DMS79 (cell line): ENCODE results near the gene SCPEP1.
A peak's percentile ranks its signal among the peaks of the same experiment; 100 is the strongest.
"Not testable (repeated sequence)": the region's sequence is repeated elsewhere in the genome, so short reads cannot be mapped to it uniquely, and the experiment has no call there.

Experiments used
- DNase-seq: peaks from one replicate; lab custom pipeline; 2025; lab: John Stamatoyannopoulos, UW

Gene SCPEP1

DNA sequence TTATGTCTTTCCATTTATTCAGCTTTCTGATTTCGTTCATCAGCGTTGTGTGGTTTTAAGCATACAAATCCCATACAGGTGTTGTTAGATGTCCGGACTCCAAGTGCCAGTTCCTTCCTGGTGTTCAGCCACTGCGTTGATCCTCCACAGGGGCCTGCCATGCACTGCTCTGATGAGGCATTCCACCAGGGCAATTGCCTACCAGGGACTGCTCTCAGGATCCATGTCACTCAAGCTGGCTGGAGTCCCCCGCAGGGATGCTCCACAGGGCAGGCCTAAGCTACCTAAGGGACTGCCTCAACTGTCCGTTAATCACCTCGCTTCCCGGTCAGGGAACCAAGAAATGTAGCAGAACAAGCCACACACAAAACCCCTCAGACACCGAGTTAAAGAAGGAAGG, 12.7 kb upstream of the SCPEP1 start:
- not testable (repeated sequence) for DNase-seq

DNA sequence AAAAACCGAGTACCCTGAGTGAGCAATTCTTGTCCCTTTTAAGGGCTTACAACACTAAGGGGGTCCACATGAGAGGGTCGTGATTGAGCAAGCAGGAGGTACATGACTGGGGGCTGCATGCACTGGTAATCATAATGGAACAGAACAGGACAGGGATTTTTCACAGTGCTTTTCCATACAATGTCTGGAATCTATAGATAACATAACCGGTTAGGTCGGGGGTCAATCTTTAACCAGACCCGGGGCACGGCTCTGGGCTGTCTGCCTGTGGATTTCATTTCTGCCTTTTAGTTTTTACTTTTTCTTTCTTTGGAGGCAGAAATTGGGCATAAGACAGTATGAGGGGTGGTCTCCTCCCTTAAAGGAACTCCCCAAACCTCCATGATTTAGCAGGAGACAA, 12.2 kb upstream of the SCPEP1 start:
- not testable (repeated sequence) for DNase-seq

DNA sequence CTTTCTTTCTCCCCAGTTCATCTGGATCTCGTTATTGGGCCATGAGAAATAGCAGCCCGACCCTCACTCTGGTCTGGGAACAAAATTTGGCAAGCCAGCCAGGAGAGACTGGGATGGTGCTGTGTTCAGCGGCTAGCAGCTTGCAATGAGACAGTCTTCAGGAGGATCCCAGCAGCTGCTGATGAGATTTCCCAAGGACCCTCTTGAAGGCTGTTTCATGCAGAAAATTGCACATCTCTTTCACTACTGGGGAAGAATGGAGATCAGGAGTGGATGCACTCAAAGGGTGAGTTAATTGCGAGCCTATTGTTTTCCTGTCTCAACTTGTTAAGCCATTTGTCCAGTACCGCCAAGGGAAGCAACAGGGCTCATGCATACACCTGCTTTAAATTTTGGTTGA, 11.6 kb upstream of the SCPEP1 start:
- peak; percentile 90 for DNase-seq

DNA sequence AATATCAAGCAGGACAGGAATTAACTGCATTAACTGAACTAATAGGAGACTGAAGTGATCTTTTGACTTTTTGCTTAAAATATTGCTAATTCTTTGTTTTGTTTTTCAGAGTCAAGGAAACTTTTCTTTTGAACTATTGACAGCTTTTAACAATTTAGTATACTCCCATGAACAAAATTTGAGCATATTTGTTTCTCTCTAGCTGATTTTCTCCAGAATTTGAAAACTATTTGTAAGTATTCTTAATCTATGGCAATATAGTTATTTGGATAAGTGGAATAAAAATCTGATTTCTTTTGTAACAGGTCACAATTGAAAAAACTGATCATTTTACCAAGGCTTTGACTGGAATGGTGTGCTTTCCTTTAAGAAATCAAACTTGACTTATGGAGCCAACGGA, 7.0 kb upstream of the SCPEP1 start:
- no peak for DNase-seq

DNA sequence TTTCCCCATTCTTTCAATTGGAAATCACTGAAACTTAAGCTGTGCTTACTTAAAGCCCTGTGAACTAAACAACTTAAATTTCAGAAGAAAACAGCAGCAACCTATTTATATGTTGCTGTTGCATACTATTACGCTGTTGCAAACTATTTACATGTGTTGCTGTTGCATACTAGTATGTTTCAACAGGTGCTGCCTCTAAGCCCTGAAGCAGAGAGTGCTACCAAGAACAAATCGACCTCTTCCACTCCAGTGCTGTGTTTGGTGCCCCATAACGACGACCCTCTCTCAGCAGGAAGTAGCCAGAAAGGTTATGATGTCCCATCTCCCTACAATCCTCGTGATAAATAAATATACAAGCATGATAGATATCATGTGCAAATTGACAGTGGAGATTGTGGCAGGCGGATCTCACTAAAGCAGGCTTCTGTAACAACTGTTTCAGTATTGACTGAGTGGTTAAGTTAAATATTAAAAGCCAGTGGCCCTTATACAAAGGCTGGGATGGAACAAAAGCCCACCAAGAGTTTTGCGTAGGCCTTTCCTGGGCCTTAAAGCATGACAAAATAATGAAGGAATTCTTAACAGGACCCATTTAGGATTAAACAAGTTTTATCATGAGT, 5.7 kb upstream of the SCPEP1 start:
- no peak for DNase-seq

DNA sequence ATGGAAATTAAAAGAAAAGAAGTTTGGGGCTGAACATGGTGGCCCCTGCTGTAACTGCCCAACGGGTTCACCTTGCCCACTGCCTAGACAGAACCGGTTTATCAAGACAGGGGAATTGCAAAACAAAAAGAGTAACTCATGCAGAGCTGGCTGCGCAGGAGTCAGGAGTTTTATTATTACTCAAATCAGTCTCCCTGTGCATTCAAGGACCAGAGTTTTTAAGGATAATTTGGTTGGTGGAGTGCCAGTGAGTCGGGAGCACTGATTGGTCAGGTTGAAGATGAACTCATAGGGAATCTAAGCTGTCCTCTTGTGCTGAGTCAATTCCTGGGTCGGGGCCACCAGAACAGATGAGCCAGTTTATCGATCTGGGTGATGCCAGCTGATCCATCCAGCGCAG, 4.4 kb upstream of the SCPEP1 start:
- no peak for DNase-seq

DNA sequence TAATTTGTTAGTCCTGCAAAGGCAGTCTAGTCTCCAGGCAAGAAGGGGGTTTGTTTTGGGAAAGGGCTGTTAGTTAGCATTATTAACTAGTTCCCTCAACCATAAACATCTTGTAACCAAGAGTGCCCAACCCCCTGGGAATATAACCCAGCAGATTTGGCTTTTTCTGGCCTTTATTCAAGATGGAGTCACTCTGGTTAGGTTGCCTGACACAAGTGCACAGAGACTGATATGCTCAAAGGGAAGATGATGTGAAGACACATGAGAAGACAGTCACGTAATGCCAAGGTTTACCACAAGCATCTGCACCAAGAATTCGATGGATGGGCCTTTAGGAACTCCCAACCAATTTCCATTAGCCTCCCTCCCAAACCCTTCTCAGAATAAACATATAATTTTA, 3.9 kb upstream of the SCPEP1 start:
- DNase-seq: no peak

DNA sequence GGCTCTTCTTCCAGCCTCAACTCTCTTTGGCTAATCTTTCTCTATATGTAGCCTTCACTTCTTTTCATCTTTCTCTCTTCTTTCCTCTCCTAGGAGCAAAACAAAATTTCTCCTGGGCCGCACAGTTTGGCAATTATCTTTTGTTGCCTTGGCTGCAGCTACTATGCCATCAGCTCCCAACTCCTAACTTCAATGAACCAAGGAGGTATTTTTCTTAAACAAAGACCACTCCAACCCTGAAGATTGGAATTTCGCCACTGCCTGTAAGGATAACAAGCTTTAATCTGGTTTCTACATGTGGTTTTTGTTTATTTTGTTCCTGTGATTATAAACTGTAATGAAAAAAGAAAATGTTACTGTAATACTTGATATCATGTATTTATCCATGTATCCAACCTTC, 2.3 kb upstream of the SCPEP1 start:
- DNase-seq: peak; percentile 26

DNA sequence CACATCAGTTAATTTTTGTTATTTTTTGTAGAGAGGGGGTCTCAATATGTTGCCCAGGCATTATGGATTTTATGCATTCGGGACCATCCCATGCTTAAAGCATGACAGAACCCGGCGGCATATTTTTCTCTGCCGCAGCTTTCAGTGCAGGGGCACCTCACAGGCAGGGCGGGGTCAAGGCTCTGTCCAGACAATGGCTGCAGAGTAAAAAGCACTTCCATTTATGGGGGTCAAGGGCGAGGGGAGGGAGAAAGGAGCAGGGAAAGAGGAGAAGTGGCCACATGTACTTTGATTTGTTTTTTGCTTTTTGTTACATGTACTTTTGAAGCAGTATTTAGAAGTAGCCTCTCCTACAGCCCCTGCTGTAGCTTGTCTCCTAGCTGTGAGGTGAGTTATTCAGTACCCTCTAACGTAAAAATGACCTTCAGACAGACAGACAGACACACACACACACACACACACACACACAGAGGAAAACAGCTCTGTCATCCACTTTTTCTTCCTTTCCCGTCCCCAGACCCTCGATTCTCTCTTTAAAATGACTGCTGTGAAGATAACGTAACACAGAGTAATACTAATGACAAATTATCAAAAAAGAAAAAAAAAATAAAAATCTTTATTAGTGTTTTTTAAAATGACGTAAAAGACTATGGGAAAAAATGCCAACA, 856 bp upstream of the SCPEP1 start:
- DNase-seq: no peak

DNA sequence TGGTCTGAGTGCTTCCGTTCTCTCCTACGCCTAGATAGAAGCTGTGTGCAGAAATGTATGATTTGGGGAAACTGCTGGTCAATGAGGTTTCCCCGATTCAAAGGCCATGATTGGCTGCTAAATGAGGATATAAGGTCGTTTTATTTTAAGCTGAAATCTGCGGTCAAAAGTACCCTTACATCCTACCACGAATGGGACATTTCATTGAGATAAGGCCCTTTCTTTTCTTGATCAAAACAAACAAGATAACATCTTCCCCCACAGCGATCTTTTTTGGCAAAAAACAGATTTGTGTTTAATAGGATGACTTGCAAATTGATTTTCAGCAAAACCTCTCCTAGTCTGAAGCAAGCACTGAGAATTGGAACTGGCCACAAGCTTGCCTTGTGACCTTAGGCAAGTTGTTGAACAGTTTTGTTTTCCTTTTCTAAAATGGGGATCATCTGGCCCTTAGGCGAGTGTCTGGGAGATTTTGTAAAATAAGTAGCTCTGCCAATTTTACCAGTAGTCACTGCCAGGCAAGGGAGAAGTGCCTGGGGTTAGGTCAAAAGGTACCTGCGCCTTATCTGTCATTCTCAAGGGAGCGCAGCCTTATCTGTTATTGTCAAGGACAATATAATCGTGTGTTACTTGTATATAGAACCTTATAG, 635 bp downstream of the SCPEP1 start:
- DNase-seq: no peak

DNA sequence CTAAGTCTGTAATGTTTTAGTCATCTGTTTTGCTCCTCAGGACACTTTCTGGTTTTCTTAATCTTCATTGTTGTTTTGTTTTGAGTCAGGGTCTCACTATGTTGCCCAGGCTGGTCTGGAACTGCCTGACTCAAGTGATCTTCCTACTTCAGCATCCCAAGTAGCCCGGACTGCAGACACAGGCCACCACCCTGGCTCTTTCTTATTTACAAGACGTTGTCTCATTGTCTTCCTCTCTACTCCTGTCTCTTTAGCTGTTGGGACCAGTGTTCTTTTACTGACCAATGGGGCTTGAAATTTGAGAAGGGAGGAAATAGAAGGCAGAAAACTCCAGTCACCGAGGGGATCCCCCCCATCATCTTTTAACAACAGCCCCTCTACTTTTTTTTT, 1.2 kb downstream of the SCPEP1 start:
- DNase-seq: no peak

DNA sequence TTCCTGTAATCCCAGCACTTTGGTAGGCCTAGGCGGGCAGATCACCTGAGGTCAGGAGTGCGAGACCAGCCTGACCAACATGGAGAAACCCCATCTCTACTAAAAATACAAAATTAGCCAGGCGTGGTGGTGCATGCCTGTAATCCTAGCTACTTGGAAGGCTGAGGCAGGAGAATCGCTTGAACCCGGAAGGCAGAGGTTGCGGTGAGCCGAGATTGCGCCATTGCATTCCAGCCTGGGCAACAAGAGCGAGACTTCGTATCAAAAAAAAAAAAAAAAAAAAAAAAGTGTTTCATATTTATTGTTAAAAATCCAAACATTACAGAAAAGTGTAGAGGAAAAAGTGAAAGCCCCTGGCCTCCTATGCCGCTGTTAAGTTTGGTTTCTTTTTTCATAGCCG, 2.6 kb downstream of the SCPEP1 start:
- DNase-seq: not testable (repeated sequence)

DNA sequence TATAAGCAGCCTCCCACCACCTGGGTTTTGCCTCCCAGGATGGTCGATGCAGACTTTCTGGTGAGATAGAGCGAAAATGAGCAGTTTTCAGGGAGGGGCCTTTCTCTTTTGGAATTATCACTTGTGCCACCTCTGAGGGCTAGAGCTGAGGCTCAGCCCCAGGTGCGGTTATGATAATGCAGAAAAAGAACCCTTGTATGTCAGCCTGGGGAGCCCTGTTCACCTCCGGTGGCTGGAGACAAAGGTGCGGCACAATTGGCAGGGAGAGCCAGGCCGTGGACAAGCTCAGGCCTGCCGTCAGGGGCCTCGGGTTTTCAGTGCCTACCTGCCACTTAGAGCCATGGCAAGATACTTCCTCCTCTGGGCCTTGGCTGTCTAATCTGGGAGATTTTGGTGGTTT, 4.4 kb downstream of the SCPEP1 start:
- peak; percentile 65 for DNase-seq

DNA sequence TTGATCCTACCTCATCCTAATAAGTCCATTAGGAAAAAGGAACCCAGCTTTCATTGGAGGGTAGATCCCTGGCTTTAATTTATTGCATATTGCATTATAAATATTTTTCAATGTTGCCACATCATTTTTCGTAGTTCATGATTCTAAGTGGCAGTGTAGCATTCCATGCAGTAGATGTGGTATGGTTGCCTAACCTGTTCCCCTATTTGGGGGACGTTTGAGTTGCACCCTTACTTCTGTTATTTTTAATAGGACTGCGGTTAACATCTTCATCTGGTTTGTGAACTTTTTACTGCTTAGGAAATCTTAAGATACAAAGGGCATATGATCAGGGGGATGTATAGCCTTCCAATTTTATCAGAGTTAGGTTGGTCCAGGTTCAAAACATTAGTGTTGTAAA, 5.4 kb downstream of the SCPEP1 start:
- DNase-seq: no peak

DNA sequence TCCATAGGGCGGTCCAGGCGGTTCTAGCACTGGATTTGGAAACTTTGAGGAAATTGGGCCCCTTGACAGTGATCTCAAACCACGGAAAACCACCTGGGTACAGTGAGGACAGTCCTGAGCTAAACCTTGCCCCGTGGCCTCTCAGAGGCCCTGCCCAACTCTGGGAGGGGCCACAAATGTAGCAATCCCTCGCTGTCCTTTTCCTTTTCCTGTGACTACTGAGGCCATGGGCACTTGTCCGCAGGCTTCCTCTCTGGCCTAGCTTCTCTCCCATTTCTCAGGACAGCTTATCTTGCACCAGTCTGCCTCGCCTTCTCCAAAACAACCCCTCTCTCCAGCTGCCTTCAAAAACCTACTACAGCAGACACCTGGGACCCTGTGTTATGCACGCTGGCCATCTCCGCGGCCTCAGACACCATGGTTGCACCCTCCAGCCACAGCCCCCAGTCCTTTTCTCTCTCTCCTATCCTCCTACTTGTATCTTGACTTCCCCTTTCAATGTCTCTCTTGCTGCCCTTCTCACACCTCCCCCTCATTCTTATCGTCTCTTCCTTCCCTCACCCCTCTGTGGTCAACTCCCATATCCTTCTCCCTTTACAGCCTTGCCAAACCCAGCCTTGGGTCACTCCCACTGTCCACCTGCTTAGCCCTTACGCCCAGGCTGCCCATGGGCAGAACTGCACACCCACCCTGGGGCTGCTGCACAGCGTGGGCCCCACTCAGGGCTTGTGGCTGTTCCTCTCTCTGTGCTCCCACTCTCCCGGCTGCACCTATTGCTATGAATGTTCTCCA, 7.6 kb downstream of the SCPEP1 start:
- no peak for DNase-seq

DNA sequence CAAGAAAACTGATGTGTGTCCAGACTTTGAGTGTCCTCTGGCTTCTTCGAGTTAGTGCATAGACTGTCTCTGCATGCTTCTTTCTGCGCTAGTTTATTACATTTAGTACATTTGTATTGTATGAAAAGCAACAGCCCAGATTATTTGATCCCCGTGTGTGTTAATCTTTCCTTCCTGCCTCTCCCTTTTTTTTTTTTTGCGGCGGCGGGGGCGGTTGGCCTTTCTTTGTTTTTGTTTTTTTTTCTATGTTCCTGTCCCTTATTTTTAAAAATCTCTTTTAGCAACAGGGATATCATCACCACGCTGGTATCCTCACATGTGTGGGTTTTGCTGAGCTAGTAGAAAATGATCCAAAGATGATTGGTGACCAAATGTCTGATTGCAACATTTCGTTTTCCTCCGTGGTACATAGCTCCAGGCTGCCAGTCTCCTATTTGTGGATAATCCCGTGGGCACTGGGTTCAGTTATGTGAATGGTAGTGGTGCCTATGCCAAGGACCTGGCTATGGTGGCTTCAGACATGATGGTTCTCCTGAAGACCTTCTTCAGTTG, 9.4 kb downstream of the SCPEP1 start:
- DNase-seq: no peak

DNA sequence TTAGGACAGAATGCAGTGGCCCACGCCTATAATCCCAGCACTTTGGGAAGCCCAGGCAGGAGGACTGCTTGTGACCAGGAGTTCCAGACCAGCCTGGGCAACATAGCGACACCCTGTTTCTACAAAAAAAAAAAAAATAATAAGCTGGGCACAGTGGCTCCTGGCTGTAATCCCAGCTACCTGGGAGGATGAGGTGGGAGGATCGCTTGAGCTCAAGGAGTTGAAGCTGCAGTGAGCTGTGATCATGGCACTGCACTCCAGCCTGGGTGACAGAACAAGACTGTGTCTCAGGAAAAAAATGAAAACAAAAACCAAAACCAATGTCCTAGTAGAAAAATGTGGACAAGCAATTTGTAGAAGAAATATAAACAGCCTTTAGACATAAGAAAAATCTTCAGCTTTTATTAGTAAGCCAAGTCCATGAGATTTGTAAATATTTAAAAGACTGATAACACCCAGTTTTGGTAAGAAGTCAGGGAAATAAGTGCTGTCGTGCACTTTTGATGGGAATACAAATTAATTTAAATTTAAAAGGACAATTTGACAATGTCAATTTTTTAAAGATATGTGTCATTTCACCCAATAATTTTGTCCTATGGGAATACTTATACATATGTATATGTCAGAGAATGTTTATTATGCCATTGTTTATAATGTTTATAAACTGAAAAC, 11.1 kb downstream of the SCPEP1 start:
- DNase-seq: no peak

DNA sequence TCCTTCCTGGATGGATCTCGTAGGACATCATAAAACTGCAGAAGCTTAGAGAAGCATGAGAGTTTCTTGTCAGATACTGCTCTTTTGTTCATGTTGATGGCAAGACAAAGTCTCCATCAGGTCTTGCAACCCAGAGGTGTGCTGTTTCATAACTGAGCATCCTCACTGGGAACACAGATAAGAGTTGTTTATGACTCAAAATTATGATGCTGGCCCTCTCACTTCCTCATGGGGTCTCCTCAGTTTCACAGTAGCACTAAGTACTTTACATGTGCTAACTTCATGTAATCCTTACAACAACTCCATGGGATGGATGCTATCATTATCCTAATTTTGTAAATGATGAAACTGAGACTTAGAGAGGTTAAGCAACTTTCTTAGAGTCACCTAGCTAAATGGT, 14.4 kb downstream of the SCPEP1 start:
- DNase-seq: no peak

DNA sequence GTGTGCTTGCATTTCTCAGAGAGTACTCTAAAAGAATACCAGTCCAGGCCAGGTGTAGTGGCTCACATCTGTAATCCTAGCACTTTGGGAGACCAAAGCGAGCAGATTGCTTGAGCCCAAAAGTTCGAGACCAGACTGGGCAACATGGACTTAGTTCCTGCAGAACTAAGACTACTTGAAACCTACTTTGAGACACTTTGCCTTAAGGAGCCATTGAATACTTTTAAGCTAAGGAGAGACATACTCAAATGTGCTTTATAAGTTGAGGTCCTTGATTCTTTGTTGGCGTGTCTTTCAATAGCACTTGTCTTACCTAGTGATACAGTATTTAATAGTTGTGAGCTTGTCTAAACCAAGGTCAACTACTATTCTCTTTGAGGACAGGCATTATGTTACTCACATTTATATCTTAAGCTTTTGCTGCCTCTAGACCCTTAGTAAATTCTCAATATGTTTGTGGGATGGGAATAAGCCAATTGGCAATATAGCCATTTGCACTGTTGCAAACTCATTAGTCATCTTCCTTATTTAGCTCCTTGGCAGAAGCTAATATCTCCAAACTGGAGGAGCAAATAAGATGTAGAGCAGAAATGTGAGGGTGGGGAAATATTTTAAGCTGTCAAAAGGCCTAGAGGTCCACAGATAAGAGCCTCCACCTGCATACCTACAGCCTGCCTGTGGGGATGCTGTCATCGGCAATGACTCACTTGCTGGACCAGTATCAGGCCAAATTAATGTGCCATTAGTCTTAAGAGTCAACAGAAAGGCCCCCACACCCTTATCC, 16.3 kb downstream of the SCPEP1 start:
- DNase-seq: peak; percentile 79

DNA sequence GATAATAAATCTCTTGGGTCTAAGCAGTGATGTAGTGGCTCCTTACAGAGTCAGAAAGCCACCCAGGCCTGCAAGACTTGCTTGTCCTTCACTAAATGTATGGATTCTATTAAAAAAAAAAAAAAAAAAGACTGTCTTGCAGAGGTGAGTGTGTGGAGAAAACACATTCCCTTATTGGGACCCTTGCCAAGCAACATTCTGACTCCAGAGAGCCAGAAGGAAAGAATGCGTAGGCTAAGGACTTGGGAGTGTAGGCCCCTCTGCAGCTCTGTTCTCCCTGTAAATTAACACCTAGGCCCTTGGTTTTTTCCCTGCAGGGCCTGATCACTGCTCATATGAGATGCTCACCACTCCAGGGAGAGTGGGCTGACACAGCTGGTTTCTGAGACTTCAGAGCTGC, 17.8 kb downstream of the SCPEP1 start:
- no peak for DNase-seq

DNA sequence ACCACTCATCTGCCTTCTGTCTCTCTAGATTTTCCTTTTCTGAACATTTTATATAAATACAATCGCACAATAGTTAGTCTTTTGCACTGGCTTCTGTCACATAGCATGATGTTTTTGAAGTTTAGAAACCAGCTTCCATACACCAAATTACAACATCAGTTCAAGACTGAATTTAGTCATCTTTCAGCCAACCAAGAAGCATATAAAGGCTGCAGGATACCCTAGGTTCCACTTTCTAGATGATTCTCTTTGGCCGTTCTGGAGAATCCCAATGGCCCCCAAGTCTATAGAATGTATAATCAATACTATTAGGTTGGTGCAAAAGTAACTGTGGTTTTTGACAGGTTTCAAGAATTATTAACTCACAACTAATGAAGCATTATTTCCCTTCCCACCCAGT, 19.4 kb downstream of the SCPEP1 start:
- DNase-seq: no peak
